Lower leg skin (tissue), 4 donors: Measurements from ENCODE around the gene OTOGL. TPM values are rescaled to one million over a fixed set of nuclear protein-coding genes. Genes with fewer than 3 reads are reported as not detected.

ENCODE experiments used
- DNase-seq, 2 donors: peaks; one replicate each; pipeline ENCODE4 v3.0.0-alpha.2; 2019; ENCODE audit warnings: low spot score in 2 of 2
- H3K4me3 ChIP-seq: fragments of 200-600 bp; sonication (generic); 2 replicates; pipeline ENCODE4 v1.5.1; 2017; ENCODE audit warnings: mild to moderate bottlenecking, low read depth; ENCODE audit not compliant: poor library complexity, severe bottlenecking
- POLR2A ChIP-seq, 2 donors: fragments of 450-650 bp; IDR thresholded peaks; one replicate each; pipeline ENCODE4 v1.6.1; 2016 to 2017; ENCODE audit warnings: antibody characterized with exemption in 2 of 2, mild to moderate bottlenecking in 1 of 2, moderate library complexity in 1 of 2
- WGBS, 2 donors: methylation state at CpG; one replicate each; pipeline ENCODE4 v1.1.5; 2018; 5-methylcytosine and 5-hydroxymethylcytosine counted together
- intact Hi-C: fragments of 100-400 bp; cut with DNase I; formaldehyde crosslinking; loops from one replicate; pipeline ENCODE4 v1.15.0; 2023; ENCODE audit warnings: low total_unique reads
- total RNA-seq, 4 donors: library from RNA; depleted of rRNA; stranded (reverse); fragments of >200 nt; gene quantifications; one replicate each; pipeline ENCODE4 v1.1.0, GENCODE V29; 2016
- TF ChIP-seq, protein P1 (sequence below), 3 donors: fragments of 450-650 bp; IDR thresholded peaks; one replicate each; pipeline ENCODE4 v1.5.1; 2016; ENCODE audit warnings: antibody characterized with exemption in 3 of 3, mild to moderate bottlenecking in 3 of 3, moderate library complexity in 2 of 3

The OTOGL gene
- total RNA-seq, 4 donors from 2014 or later = 0.06 to 0.56 (median 0.12) TPM

DNA sequence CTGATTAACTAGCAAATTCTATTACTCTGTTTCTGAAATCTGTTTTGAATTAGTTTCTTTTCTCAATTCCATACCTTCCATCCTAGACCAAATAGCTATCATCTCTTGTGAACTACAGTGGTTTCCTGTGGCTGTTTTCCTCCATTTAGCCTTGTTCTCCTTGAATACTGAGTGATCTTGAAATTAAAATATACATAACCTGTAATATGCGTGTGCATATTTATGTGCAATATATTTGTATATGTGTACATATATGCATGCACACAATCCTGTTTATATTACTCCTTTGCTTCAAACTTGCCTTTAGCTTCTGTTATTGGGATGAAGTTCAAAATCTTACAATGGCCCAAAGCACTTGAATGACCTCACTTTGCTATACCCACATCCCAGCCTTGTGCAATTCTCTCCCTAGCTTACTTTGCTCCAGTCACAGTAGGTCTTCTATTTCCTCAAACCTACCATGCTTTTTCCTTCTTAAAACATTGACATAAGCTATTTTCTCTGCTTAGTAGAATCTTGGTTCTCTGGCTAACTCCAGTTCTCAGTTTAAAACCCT is 99.5 kb downstream of the OTOGL start:
- H3K4me3 ChIP-seq = no peak overlapping the region
- intact Hi-C loops = no loop called here
- 96 to 98% methylated on average over 1 of the region's 1 CpG for WGBS, 2 donors
- DNase-seq = no peak
- TF ChIP-seq, protein P1, sequence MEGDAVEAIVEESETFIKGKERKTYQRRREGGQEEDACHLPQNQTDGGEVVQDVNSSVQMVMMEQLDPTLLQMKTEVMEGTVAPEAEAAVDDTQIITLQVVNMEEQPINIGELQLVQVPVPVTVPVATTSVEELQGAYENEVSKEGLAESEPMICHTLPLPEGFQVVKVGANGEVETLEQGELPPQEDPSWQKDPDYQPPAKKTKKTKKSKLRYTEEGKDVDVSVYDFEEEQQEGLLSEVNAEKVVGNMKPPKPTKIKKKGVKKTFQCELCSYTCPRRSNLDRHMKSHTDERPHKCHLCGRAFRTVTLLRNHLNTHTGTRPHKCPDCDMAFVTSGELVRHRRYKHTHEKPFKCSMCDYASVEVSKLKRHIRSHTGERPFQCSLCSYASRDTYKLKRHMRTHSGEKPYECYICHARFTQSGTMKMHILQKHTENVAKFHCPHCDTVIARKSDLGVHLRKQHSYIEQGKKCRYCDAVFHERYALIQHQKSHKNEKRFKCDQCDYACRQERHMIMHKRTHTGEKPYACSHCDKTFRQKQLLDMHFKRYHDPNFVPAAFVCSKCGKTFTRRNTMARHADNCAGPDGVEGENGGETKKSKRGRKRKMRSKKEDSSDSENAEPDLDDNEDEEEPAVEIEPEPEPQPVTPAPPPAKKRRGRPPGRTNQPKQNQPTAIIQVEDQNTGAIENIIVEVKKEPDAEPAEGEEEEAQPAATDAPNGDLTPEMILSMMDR (IDR thresholded peaks at IDR 0.05) = no peak
- TF ChIP-seq POLR2A (IDR thresholded peaks at IDR 0.05) = no peak

DNA sequence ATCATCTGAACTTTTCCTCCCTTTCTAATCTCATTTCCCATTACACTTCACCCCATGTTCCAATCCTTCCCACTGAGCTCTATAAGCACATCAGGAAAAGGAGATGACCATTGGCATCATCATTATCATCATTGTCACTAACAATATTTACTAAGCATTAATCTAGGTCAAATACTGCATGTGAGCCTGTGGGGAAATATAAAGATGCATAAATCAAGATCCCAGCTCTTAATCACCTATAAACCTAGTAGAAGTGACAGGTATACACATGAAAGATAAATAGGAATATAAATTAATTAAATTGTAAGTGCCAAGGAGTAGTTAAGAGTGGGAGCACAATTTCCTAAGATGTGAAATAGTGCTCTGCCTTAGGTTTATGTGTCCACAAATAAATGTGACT is 100.6 kb downstream of the OTOGL start:
- intact Hi-C loops = loop anchor here (10.0 kb wide), 1 partner anchor 65 kb away; no protein-coding TSS in a partner anchor
- no peak overlapping the region for H3K4me3 ChIP-seq
- TF ChIP-seq, protein P1 (IDR thresholded peaks at IDR 0.05) = no peak
- TF ChIP-seq POLR2A (IDR thresholded peaks at IDR 0.05) = no peak

DNA sequence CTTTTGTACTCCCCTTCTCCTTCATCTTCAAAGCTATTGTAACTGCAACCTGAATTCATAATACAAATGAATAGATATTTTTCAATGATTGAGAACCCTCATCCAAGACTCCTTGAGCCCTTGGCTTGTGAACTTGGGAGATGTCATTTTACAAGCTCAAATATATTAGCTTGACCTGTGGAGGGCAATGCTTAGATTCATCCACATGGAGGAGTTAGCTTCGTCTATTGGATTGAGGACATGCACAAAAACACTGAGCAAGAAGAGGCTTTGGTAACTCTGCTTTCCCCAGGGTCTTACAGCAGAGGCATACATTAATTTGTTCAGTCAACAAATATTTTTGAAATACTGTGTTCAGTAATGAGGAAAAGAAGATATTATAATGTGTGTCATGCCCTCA is 101.1 kb downstream of the OTOGL start:
- 91 to 93% methylated on average over 1 of the region's 1 CpG for WGBS, 2 donors
- DNase-seq = no peak
- intact Hi-C loops = loop anchor here (10.0 kb wide), 1 partner anchor 64 kb away; no protein-coding TSS in a partner anchor
- no peak overlapping the region for H3K4me3 ChIP-seq
- TF ChIP-seq, protein P1 (IDR thresholded peaks at IDR 0.05) = no peak
- no peak for TF ChIP-seq POLR2A (IDR thresholded peaks at IDR 0.05)

More for the DNA sequence above, 100.6 kb downstream of the OTOGL start:
- no peak for DNase-seq

DNA sequence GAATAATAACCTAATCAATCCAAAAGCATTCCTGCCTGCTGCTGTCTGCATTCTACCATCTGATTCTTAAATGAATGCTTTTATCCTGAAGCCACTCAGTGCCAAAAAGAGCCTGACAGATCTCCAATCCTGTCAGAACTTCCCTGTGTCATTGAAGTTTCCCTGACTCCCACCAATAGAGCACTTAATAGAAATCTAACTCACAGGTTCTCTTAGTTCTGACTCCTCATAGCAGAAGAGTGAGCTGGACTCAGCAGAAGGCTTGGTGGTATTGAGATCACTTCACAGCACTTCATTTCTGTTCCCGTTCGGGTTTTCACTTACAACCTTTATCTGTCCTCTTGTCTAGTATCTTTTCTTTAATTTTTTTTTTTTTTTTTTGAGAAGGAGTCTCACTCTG is 102.6 kb downstream of the OTOGL start:
- WGBS, 2 donors = 88% methylated on average over 2 of the region's 2 CpGs
- DNase-seq = no peak
- TF ChIP-seq, protein P1 (IDR thresholded peaks at IDR 0.05) = no peak
- no peak for TF ChIP-seq POLR2A (IDR thresholded peaks at IDR 0.05)
- H3K4me3 ChIP-seq = no peak overlapping the region
- intact Hi-C loops = loop anchor here (10.0 kb wide), 1 partner anchor 63 kb away; no protein-coding TSS in a partner anchor

DNA sequence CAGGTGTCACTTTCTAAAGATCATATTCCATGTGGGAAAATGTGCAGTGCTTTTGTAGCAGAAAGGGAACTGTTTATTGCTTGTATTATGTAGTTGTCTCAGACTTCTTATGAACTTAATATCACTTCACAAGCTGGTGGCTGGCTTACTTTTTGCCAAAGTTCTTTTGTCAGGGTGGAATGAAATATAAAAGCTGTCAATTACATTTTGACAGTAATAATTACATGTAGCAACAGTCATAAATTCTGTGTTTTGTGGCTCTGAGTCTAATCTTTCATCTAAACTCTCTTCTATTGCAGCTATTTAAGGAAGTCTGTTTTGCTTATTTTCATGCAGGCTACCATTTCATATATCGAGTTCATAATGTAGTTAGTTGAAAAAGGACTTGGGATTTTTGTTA is 106.6 kb downstream of the OTOGL start:
- 29% methylated on average over 1 of the region's 1 CpG for WGBS, 2 donors

More for the DNA sequence above, 106.6 kb downstream of the OTOGL start:
- no peak for DNase-seq
- no peak overlapping the region for H3K4me3 ChIP-seq
- intact Hi-C loops = loop anchor here (10.0 kb wide), 1 partner anchor 59 kb away; no protein-coding TSS in a partner anchor
- TF ChIP-seq, protein P1 (IDR thresholded peaks at IDR 0.05) = no peak
- no peak for TF ChIP-seq POLR2A (IDR thresholded peaks at IDR 0.05)
